ENCODE measurements around the gene KRTAP5-7.
"Not testable (repeated sequence)": the region's sequence is repeated elsewhere in the genome, so short reads cannot be mapped to it uniquely, and the experiment has no call there.

The KRTAP5-7 gene

DNA sequence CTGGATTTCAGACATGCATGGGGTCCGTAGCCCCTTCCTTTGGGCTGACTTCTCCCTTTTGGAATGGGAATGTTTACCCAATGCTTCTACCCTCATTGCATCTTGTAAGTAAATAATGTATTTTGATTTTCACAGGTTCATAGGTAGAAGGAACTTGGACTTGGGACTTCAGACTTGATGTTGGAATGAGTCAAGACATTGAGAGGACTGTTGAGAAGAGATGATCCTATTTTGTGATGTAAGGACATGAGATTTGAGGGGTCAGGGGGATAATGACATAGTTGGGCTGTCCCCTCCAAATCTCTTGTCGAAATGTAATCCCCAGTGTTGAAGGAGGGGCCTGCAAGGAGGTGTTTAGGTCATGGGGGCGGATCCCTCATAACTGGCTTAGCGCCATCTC is 37.4 kb downstream of the KRTAP5-7 start:
- no peak for DNase-seq

- no peak for DNase-seq
These were observed 38.2 kb downstream of the KRTAP5-7 start, which contains the start of gene KRTAP5-10 for GRCh38 chr11:71565263-71565662. Gene KRTAP5-10 (plus strand): TSS chr11:71565563. CDS start chr11:71565588, 25 bp downstream.

DNA sequence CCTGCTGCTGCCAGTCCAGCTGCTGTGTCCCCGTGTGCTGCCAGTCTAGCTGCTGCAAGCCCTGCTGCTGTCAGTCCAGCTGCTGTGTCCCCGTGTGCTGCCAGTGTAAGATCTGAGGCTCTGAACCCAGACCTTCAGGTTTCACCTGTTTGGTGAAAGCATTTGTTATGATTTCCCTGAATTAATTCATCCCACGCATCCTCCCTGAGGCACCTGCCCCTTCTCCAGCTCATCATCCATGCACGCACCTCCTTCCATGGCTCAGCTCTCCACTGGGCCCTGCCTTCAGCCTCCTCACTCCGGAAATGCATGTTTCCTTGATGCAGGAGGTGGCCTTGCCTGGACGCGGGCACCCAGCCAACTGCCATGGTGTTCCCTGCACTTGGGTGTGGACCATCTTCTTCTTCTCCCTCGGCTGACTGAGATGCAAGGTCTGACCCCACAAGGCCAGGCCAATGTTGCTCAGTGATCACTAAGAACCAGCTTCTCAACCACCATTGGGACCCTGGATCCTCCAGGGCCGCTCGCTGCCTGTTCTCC is 39.1 kb downstream of the KRTAP5-7 start:
- DNase-seq: no peak

GRCh38 chr11:71566626-71567599 is 39.8 kb downstream of the KRTAP5-7 start:
- DNase-seq: not testable (repeated sequence)

GRCh38 chr11:71567633-71568032 is 40.6 kb downstream of the KRTAP5-7 start:
- DNase-seq: not testable (repeated sequence)

GRCh38 chr11:71568704-71569349 is 41.8 kb downstream of the KRTAP5-7 start:
- DNase-seq: no peak

GRCh38 chr11:71571101-71571850 is 44.2 kb downstream of the KRTAP5-7 start:
- not testable (repeated sequence) for DNase-seq

- no peak for DNase-seq
These were observed 45.7 kb downstream of the KRTAP5-7 start for GRCh38 chr11:71572811-71573210.

DNA sequence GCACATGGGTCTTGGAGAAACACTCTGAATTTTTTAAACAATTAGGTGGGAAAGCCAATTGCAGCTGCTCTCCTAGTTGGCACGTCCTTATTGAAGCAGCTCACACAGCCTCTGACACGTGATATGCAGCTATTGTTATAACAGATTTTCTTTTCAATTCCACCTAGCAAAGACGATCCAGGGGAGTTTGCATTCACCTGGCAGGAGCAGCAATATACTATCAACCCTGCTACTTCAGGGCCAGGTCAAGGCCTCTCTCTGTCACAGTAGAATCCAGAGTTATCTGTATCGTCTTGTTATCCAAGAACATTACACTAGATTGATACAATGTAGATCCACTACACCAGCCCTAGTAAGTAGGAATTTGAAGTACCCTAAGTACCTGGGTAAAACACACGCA is 47.4 kb downstream of the KRTAP5-7 start:
- DNase-seq: no peak

GRCh38 chr11:71575723-71576424 is 48.8 kb downstream of the KRTAP5-7 start:
- no peak for DNase-seq

GRCh38 chr11:71576688-71577465 is 49.8 kb downstream of the KRTAP5-7 start:
- not testable (repeated sequence) for DNase-seq

GRCh38 chr11:71577469-71578004 is 50.5 kb downstream of the KRTAP5-7 start:
- DNase-seq: no peak

Data from NCI-H526 (cell line).